Skin epidermis (tissue), 12 donors: ENCODE data around the gene RNASEH2A.
A peak's percentile ranks its signal among the peaks of the same experiment; 100 is the strongest.
"Not testable (repeated sequence)": the region's sequence is repeated elsewhere in the genome, so short reads cannot be mapped to it uniquely, and the experiment has no call there.

Experiments used
- H3K27ac ChIP-seq, 21 experiments: fragments of 200-600 bp; sonication (generic) in 11 of 21; one replicate each; pipeline ENCODE4 v1.5.0; 2020; ENCODE audit warnings: mild to moderate bottlenecking in 3 of 21, inconsistent platforms in 2 of 21, moderate library complexity in 2 of 21
- H3K4me3 ChIP-seq, 7 experiments: fragments of 200-600 bp; sonication (generic) in 2 of 7; one replicate each; pipeline ENCODE4 v1.5.0; 2020; ENCODE audit warnings: inconsistent platforms in 2 of 7, mild to moderate bottlenecking in 2 of 7, moderate library complexity in 1 of 7

RNASEH2A gene

GRCh38 chr19:12792051-12792852 is 14.1 kb upstream of the RNASEH2A start:
- H3K27ac ChIP-seq, result peak overlapping the region; percentile 89 to 100 (median 98)
- peak overlapping the region; percentile 57 to 98 (median 86) for H3K4me3 ChIP-seq

- H3K4me3 ChIP-seq, result peak overlapping the region; percentile 57 to 98 (median 86)
- peak overlapping the region; percentile 89 to 100 (median 98) for H3K27ac ChIP-seq
Observed at GRCh38 chr19:12792853-12793289, 13.5 kb upstream of the RNASEH2A start.

GRCh38 chr19:12793290-12794195 is 12.8 kb upstream of the RNASEH2A start:
- peak overlapping the region; percentile 89 to 100 (median 98) for H3K27ac ChIP-seq
- peak overlapping the region; percentile 57 to 98 (median 86) for H3K4me3 ChIP-seq

GRCh38 chr19:12794196-12794941 is 12.0 kb upstream of the RNASEH2A start:
- peak overlapping the region; percentile 89 to 100 (median 98) for H3K27ac ChIP-seq

GRCh38 chr19:12794971-12795381 is 11.4 kb upstream of the RNASEH2A start:
- Histone ChIP-seq H3K4me3 (peak overlapping the region in 1 of 7 experiments; percentile 57), H3K27ac (peak overlapping the region in 18 of 21 experiments; percentile 16 to 100 (median 98))

More at GRCh38 chr19:12794196-12794941, 12.0 kb upstream of the RNASEH2A start:
- peak overlapping the region; percentile 57 to 98 (median 86) for H3K4me3 ChIP-seq

- H3K4me3 ChIP-seq, result no peak overlapping the region
- peak overlapping the region in 20 of 21 experiments; percentile 8 to 100 (median 80) for H3K27ac ChIP-seq
Observed at GRCh38 chr19:12796146-12797071, 10.0 kb upstream of the RNASEH2A start.

- H3K27ac ChIP-seq, result peak overlapping the region in 6 of 21 experiments; percentile 13 to 98 (median 88)
- H3K4me3 ChIP-seq, result no peak overlapping the region
Observed at GRCh38 chr19:12797141-12797587, 9.2 kb upstream of the RNASEH2A start.

GRCh38 chr19:12797607-12798006 is 8.8 kb upstream of the RNASEH2A start:
- not testable (repeated sequence) for H3K4me3 ChIP-seq, H3K27ac ChIP-seq

GRCh38 chr19:12799742-12800465 is 6.5 kb upstream of the RNASEH2A start:
- H3K27ac ChIP-seq, result peak overlapping the region in 2 of 21 experiments; percentile 34 to 85
- peak overlapping the region in 2 of 7 experiments; percentile 48 to 55 for H3K4me3 ChIP-seq

- Histone ChIP-seq H3K4me3 (peak overlapping the region in 5 of 7 experiments; percentile 48 to 74 (median 63)), H3K27ac (peak overlapping the region in 4 of 21 experiments; percentile 74 to 85 (median 80))
Observed at GRCh38 chr19:12800466-12800770, 6.0 kb upstream of the RNASEH2A start.

GRCh38 chr19:12800923-12801465 is 5.4 kb upstream of the RNASEH2A start:
- Histone ChIP-seq H3K4me3 (peak overlapping the region; percentile 48 to 75 (median 68)), H3K27ac (peak overlapping the region in 20 of 21 experiments; percentile 37 to 88 (median 81))

GRCh38 chr19:12801466-12802266 is 4.7 kb upstream of the RNASEH2A start, which contains the start of the genes PRDX2 and THSD8:
PRDX2 (minus strand) TSS chr19:12801800; CDS start chr19:12801261, 539 bp downstream.
THSD8 (plus strand) TSS chr19:12802069; CDS start chr19:12802072, 3 bp downstream.
- H3K27ac ChIP-seq, result peak within 1 kb of the TSS in 20 of 21 experiments; percentile 37 to 88 (median 81)
- peak within 1 kb of the TSS; percentile 48 to 75 (median 68) for H3K4me3 ChIP-seq

GRCh38 chr19:12802267-12803106 is 3.9 kb upstream of the RNASEH2A start:
- Histone ChIP-seq H3K27ac (peak overlapping the region in 15 of 21 experiments; percentile 61 to 88 (median 83)), H3K4me3 (peak overlapping the region; percentile 48 to 75 (median 68))

GRCh38 chr19:12804051-12804450 is 2.3 kb upstream of the RNASEH2A start:
- Histone ChIP-seq H3K4me3 (no peak overlapping the region), H3K27ac (no peak overlapping the region)

- Histone ChIP-seq H3K27ac (no peak overlapping the region), H3K4me3 (no peak overlapping the region)
Observed at GRCh38 chr19:12815088-12815487, 8.7 kb downstream of the RNASEH2A start.
